Measurements from ENCODE around the gene ZNF519.

The ZNF519 gene

DNA sequence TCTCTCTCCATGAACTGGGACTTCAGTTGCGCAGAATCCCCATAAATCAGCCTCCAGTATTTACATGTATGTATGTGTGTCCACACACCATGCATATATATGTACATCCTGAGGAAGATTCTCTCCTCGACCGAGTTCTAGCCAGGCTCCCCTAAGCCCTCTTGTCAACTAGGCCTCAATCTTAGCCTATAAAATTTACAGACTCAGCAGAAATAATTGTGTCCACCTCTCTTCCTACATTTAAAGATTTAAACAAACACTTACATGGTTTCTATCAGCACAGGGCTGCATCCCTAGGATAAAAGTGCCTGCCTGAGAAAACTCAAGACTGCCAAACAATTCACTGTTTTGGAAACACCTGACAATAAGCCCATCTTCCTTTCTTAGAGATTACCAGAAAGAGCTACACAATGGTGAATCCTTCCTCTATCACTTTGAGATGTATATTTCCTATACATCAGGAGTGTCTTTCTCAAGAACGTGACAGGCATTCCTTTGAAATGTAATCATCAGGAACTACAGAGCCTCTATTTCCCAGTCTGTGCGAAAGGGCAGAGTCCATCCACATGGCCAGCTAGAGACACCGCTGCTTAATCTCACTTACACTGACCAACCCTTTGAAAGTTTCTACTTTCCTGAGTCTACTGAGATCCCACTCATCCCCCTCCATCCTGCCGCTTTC lies 39.5 kb downstream of the ZNF519 start:
- no peak for DNase-seq

- no peak for DNase-seq
These were observed 42.5 kb downstream of the ZNF519 start for GRCh38 chr18:14089781-14090180.

DNA sequence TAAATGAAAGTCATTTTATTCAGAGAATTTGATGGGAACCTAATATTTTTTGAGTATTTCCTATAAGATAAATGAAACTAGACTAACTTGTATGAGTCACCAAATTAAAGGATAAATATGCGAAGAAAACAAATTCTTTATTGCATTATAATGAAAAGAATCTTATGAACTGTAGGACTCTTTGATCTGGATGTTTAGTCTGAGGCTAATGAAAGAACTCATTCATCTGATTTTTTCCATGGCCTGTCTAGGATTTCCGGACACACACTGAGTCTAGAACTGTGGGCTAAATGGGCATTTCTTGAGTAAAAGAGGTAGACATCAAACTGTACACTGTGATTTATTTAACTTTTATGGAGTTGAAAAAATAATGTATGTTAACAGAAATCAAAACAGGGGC lies 43.0 kb downstream of the ZNF519 start:
- DNase-seq, result no peak

GRCh38 chr18:14086458-14087231 lies 45.6 kb downstream of the ZNF519 start:
- DNase-seq, result peak; percentile 78

DNA sequence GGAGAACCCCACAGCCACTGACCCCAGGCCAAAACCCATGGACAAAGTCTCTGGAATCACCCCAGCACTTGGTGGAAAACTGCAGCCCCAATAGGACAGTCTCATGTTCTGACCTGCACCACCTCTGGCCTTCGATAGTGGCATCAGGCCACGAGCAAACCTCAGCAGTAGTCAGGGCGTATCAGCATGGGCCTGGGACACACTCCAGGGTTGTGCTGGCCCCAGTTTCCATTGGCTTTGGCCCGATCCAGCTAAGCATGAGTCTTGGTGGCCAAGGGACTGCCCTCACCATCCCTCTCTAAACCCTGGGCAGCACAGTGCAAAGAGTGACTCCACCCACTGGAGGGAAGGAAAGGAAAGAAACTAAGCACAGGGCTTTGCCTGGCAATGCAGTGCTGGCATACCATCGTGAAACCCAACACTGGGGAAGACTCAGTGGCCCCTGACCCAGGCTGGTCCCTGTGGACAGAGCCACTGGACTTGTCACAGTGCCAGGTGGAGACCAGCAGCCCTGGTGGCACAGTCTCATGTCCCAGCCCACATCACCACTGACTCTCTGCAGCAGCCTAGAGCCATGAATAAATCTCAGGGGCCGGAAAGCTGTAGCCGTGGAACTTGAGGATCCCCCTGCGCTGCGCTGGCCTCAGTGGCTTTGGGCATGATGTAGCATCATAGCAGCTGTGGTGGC lies 46.3 kb downstream of the ZNF519 start:
- DNase-seq, result no peak

- DNase-seq, result no peak
These were observed 57.0 kb downstream of the ZNF519 start for GRCh38 chr18:14075196-14075595.

DNA sequence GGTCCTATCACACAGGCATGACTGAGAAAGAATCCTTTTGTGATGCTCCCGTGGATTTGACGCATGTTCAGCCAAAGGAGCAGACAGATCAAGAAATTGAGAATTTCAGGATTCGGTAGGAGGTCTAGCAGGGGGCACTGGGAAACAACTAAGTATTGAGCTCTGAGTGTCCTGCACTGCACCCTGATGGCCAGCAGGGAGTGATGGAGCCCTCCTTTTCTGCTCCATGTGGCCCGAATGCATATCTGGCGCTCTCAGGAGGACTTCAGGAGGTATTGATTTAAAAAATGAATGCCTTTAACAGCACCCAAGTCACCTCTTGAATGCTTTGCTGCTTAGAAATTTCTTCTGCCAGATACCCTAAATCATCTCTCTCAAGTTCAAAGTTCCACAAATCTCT lies 58.0 kb downstream of the ZNF519 start:
- peak; percentile 42 for DNase-seq

GRCh38 chr18:14053661-14054060 lies 78.6 kb downstream of the ZNF519 start:
- DNase-seq, result no peak
